Measurements from ENCODE around the gene PGF.

DNA sequence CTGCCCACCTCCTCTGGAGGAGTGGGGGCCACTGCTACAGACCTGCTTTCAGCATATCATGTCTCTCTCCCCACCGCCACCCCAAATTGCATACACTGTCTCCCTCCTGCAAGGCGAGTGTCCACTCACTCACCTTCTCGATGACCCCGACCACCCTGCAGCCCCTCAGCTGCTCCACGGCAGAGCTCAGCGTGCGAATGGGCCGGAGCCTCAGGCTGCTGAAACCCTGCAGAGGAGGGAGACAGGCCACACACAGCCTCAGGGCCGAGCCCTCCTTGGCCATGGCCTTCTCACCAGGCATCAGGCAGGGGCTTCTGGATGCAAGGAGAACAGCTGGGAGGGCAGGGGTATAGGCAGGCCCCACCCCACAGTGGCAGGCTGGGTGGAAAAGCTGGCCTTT is 37.0 kb downstream of the PGF start:
- TF ChIP-seq, protein P1, sequence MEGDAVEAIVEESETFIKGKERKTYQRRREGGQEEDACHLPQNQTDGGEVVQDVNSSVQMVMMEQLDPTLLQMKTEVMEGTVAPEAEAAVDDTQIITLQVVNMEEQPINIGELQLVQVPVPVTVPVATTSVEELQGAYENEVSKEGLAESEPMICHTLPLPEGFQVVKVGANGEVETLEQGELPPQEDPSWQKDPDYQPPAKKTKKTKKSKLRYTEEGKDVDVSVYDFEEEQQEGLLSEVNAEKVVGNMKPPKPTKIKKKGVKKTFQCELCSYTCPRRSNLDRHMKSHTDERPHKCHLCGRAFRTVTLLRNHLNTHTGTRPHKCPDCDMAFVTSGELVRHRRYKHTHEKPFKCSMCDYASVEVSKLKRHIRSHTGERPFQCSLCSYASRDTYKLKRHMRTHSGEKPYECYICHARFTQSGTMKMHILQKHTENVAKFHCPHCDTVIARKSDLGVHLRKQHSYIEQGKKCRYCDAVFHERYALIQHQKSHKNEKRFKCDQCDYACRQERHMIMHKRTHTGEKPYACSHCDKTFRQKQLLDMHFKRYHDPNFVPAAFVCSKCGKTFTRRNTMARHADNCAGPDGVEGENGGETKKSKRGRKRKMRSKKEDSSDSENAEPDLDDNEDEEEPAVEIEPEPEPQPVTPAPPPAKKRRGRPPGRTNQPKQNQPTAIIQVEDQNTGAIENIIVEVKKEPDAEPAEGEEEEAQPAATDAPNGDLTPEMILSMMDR (IDR thresholded peaks at IDR 0.05): no peak
- TF ChIP-seq ZFX (IDR thresholded peaks at IDR 0.05; ENCODE audit: borderline replicate concordance): no peak
